PC-3 (cell line): ENCODE measurements around the gene TMEM43. TPM values are rescaled to one million over a fixed set of nuclear protein-coding genes. Genes with fewer than 3 reads are reported as not detected.

Source experiments
- ATAC-seq: fragments of 200-7000 bp; cut with Tn5 transposase; 2 replicates; pipeline ENCODE4 v1.9.1; 2020; ENCODE audit warnings: mild to moderate bottlenecking, moderate library complexity
- BruUV-seq: library from RNA; stranded (reverse); fragments of 400-500 nt; replicated peaks from 2 replicates; lab custom pipeline; 2021; lab: Mats Ljungman, UMichigan
- CTCF ChIA-PET: fragments of 300-600 bp; sonication (Branson Sonifier 250); formaldehyde crosslinking; loops from one replicate; lab custom pipeline; 2022; ENCODE audit warnings: antibody characterized with exemption; lab: Charles Lee
- POLR2A ChIA-PET: fragments of 300-600 bp; sonication (Branson Sonifier 250); formaldehyde crosslinking; loops from one replicate; lab custom pipeline; 2022; ENCODE audit warnings: antibody characterized with exemption; ENCODE audit not compliant: unreplicated experiment; lab: Charles Lee
- DNase-seq: peaks from one replicate; pipeline ENCODE4 v3.0.0-alpha.2; 2015
- H2AFZ ChIP-seq: fragments of 300-600 bp; sonication (generic); 2 replicates; pipeline ENCODE4 v1.6.0; 2016; ENCODE audit warnings: antibody characterized with exemption, low read length
- H3F3A ChIP-seq: fragments of 300-600 bp; sonication (generic); one replicate; pipeline ENCODE4 v1.6.0; 2017; ENCODE audit warnings: antibody characterized with exemption, low read length, control low read depth, mild to moderate bottlenecking; ENCODE audit not compliant: unreplicated experiment
- H3K27ac ChIP-seq: fragments of 300-600 bp; sonication (generic); 2 replicates; pipeline ENCODE4 v1.5.1; 2016; ENCODE audit warnings: mild to moderate bottlenecking, low read length
- H3K27me3 ChIP-seq: fragments of 300-600 bp; sonication (generic); 2 replicates; pipeline ENCODE4 v1.6.1; 2016; ENCODE audit warnings: low read length, mixed read lengths
- H3K36me3 ChIP-seq: fragments of 300-600 bp; sonication (generic); 2 replicates; pipeline ENCODE4 v1.6.1; 2016; ENCODE audit warnings: low read depth, mixed run types, low read length, mixed read lengths
- H3K4me1 ChIP-seq: fragments of 300-600 bp; sonication (generic); 2 replicates; pipeline ENCODE4 v1.5.1; 2016; ENCODE audit warnings: low read length; ENCODE audit not compliant: insufficient read depth
- H3K4me2 ChIP-seq: fragments of 300-600 bp; sonication (generic); 2 replicates; pipeline ENCODE4 v1.6.0; 2016; ENCODE audit warnings: low read length
- H3K4me3 ChIP-seq: fragments of 300-600 bp; sonication (generic); 2 replicates; pipeline ENCODE4 v1.5.1; 2016; ENCODE audit warnings: mild to moderate bottlenecking, low read length, mixed read lengths
- H3K79me2 ChIP-seq: fragments of 300-600 bp; sonication (generic); 2 replicates; pipeline ENCODE4 v1.6.1; 2017; ENCODE audit warnings: low read length, mixed read lengths
- H3K9ac ChIP-seq: fragments of 300-600 bp; sonication (generic); 2 replicates; pipeline ENCODE4 v1.6.0; 2016; ENCODE audit warnings: mild to moderate bottlenecking, low read length
- H3K9me2 ChIP-seq: fragments of 300-600 bp; sonication (generic); replicated peaks from 2 replicates; pipeline ENCODE4 v1.6.1; 2016; ENCODE audit warnings: mixed run types, low read length, mixed read lengths
- H3K9me3 ChIP-seq: fragments of 300-600 bp; sonication (generic); 2 replicates; pipeline ENCODE4 v1.6.1; 2016; ENCODE audit warnings: low read length, mixed read lengths
- H4K20me1 ChIP-seq: fragments of 300-600 bp; sonication (generic); 2 replicates; pipeline ENCODE4 v1.6.1; 2016; ENCODE audit warnings: low read length, mixed read lengths
- CTCF ChIP-seq: fragments of 300-600 bp; sonication (generic); conservative IDR thresholded peaks from 2 replicates; pipeline ENCODE4 v1.5.1; 2017; ENCODE audit warnings: antibody characterized with exemption, low read depth, mild to moderate bottlenecking, low read length
- EZH2 ChIP-seq: fragments of 300-600 bp; sonication (generic); IDR thresholded peaks from one replicate; pipeline ENCODE4 v1.6.1; 2017; ENCODE audit warnings: antibody characterized with exemption, mild to moderate bottlenecking, low read length; ENCODE audit not compliant: unreplicated experiment
- EZH2phosphoT487 ChIP-seq: fragments of 300-600 bp; sonication (generic); IDR thresholded peaks from 2 replicates; pipeline ENCODE4 v1.6.1; 2018; ENCODE audit warnings: mild to moderate bottlenecking, antibody characterized with exemption, low read length, borderline replicate concordance
- intact Hi-C: fragments of 100-400 bp; cut with micrococcal nuclease; formaldehyde crosslinking; loops from 2 replicates; pipeline ENCODE4 v1.9.0; 2023
- total RNA-seq: library from RNA; depleted of rRNA; stranded (reverse); fragments of >200 nt; gene quantifications from 2 replicates; pipeline ENCODE4 v1.2.3, GENCODE V29; 2014

TMEM43 gene
- total RNA-seq, 1 experiment from 2014 or later = 83.1 TPM

GRCh38 chr3:14159426-14159825, 34.6 kb downstream of the TMEM43 start:
- H3K9me2 ChIP-seq = no peaks in the 10 kb centered on the region
- H3K79me2 ChIP-seq = no peaks in the 10 kb centered on the region
- H3K4me2 ChIP-seq = no peak overlapping the region
- TF ChIP-seq EZH2 (no peak), EZH2phosphoT487 (no peak), CTCF (no peak)
- intact Hi-C loops = no loop called here
- peaks cover 67% of the 10 kb centered on the region for H3K36me3 ChIP-seq
- ChIA-PET POLR2A (no interaction called here), CTCF (no interaction called here)
- H3K27me3 ChIP-seq = no peaks in the 10 kb centered on the region
- H3K4me1 ChIP-seq = no peaks in the 10 kb centered on the region
- no TSS peak for BruUV-seq
- H3F3A ChIP-seq = no peaks in the 10 kb centered on the region
- 0 out of 2 replicates have a peak, but pooled peaks cover 7% of the 10 kb centered on the region for H3K9me3 ChIP-seq
- no peak overlapping the region for H3K4me3 ChIP-seq
- H3K9ac ChIP-seq = no peak overlapping the region
- no peaks in the 10 kb centered on the region for H4K20me1 ChIP-seq
- DNase-seq (no peak), ATAC-seq (no peak)
- no peak overlapping the region for H3K27ac ChIP-seq
- no peak overlapping the region for H2AFZ ChIP-seq

- Histone ChIP-seq H3K9me3 (0 out of 2 replicates have a peak, but pooled peaks cover 7% of the 10 kb centered on the region), H3K36me3 (peaks cover 79% of the 10 kb centered on the region), H3K4me1 (no peaks in the 10 kb centered on the region), H3K4me3 (no peak overlapping the region), H3K27ac (no peak overlapping the region), H3K79me2 (no peaks in the 10 kb centered on the region), H3K9ac (no peak overlapping the region), H3F3A (no peaks in the 10 kb centered on the region), H2AFZ (no peak overlapping the region), H3K27me3 (no peaks in the 10 kb centered on the region), H4K20me1 (no peaks in the 10 kb centered on the region), H3K9me2 (no peaks in the 10 kb centered on the region), H3K4me2 (no peak overlapping the region)
- no peak for TF ChIP-seq EZH2
- no peak for TF ChIP-seq EZH2phosphoT487
- TF ChIP-seq CTCF = no peak
- ATAC-seq (no peak), DNase-seq (no peak)
- BruUV-seq = no TSS peak
- ChIA-PET CTCF (no interaction called here), POLR2A (no interaction called here)
- intact Hi-C loops = no loop called here
Observed at GRCh38 chr3:14161282-14161681, 36.4 kb downstream of the TMEM43 start.

- intact Hi-C loops = no loop called here
- no peak for ATAC-seq
- no peaks in the 10 kb centered on the region for H3K27me3 ChIP-seq
- no peaks in the 10 kb centered on the region for H3K9me2 ChIP-seq
- no peak for DNase-seq
- ChIA-PET POLR2A (no interaction called here), CTCF (no interaction called here)
- H3K36me3 ChIP-seq = peaks cover 85% of the 10 kb centered on the region
- 0 out of 2 replicates have a peak, but pooled peaks cover 7% of the 10 kb centered on the region for H3K9me3 ChIP-seq
- H3K4me1 ChIP-seq = no peaks in the 10 kb centered on the region
- no peaks in the 10 kb centered on the region for H3K79me2 ChIP-seq
- no peaks in the 10 kb centered on the region for H4K20me1 ChIP-seq
- H3F3A ChIP-seq = no peaks in the 10 kb centered on the region
- no peak overlapping the region for H2AFZ ChIP-seq
- TF ChIP-seq EZH2phosphoT487 (no peak), CTCF (no peak), EZH2 (no peak)
- no TSS peak for BruUV-seq
- no peak overlapping the region for H3K4me3 ChIP-seq
- H3K27ac ChIP-seq = no peak overlapping the region
- H3K4me2 ChIP-seq = no peak overlapping the region
- no peak overlapping the region for H3K9ac ChIP-seq
Observed at GRCh38 chr3:14162178-14162577, 37.3 kb downstream of the TMEM43 start.
